GM18907 (cell line): Measurements from ENCODE around the gene SNRNP70.
"Not testable (repeated sequence)": the region's sequence is repeated elsewhere in the genome, so short reads cannot be mapped to it uniquely, and the experiment has no call there.

ENCODE experiments used
- ATAC-seq: cut with Tn5 transposase; IDR thresholded peaks from one replicate; pipeline ENCODE4 v1.9.1; 2021; ENCODE audit warnings: mild to moderate bottlenecking, moderate library complexity; ENCODE audit not compliant: unreplicated experiment

The SNRNP70 gene

DNA sequence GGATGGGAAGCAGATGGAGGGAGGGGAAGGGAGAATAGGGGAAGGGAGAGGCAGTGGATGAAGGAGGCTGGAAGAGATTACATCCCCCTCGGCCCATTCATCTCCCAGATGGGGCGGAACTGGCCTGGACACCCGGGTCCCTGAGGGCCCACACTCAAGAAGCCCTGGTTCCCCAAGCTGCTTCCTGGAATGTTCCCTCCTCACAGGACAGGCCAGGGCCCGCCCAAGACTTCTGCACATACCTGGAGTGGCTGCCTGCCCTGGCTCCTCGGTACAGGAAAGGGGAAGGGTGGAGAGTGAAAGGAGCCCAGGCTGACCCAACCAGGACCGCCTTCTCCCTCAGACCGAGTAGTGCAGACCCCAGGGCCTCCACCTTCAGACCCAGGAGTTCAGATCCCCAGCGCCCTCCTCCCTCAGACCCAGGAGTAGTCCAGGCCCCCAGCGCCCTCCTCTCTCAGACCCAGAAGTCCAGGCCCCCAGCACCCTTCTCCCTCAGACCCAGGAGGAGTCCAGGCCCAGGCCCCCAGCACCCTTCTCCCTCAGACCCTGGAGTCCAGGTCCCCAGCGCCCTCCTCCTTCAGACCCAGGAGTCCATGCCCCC lies 21.1 kb upstream of the SNRNP70 start:
- no peak for ATAC-seq

- ATAC-seq, result no peak
These were observed 20.3 kb upstream of the SNRNP70 start, which contains the start of gene NTF4 for GRCh38 chr19:49064768-49065611. Gene NTF4 (minus strand): TSS chr19:49064818. CDS start chr19:49061997, 2,821 bp downstream.

DNA sequence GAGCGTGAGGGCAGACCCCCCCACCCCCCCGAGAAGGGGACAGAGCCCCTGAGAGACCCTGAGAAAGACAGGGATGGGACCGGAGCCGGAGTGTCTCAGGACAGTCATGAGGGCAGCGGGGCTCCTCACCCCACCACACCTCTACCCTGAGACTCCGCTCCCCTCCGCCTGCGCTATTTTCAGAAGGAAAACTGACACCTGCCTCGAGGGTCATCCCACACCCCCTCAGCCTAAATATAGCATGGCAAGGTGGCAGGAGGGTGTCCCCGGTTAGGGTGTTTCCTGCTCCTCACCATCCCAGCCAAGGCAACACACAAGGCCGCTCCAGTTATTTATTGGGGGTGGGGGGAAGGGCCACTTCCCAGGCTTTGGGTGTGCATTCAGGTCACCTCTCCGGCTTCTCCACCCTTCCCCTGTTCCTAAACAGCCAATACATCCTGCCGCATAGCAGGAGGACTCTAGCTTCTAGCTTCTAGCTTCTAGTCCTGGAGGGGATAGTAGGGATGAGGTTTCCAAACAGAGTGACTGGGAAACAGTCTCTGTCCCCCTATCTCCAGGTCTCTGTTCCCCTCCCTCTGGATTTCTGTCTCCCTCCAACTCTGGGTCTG lies 19.2 kb upstream of the SNRNP70 start:
- no peak for ATAC-seq

DNA sequence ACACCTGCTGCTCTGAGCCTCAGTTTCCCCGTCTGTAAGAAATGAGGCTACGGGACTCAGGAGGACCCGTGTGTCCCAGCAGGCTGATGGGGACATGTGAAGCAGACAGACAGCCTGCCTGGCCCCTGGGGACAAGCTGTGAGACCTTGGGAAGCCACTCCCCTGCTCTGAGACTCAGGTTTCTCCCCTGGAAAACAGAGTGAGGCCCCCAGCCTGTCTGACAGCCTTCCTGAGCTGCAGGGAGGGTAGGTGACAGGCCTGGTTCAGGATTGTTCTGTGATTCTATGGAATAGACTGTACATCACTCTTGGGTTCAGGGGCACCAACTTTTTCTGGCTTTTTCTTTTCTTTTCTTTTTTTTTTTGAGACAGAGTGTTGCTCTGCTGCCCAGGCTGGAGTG lies 17.7 kb upstream of the SNRNP70 start:
- no peak for ATAC-seq

GRCh38 chr19:49069026-49069425 lies 16.2 kb upstream of the SNRNP70 start:
- ATAC-seq, result no peak

DNA sequence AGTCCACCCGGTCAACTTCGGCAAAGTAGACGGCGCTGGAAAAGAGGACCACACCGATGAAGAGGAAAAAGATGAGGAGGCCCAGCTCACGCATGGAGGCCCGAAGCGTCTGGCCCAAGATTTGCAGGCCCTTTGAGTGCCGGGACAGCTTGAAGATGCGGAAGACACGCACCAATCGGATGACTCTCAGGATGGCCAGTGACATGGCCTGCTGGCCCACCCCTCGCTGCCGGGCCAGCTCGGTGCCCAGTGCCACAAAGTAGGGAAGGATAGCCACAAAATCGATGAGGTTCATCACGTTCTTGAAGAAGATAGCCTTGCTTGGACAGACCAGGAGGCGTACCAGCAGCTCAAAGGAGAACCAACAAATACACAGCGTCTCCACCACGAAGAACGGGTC lies 14.8 kb upstream of the SNRNP70 start:
- ATAC-seq, result no peak

DNA sequence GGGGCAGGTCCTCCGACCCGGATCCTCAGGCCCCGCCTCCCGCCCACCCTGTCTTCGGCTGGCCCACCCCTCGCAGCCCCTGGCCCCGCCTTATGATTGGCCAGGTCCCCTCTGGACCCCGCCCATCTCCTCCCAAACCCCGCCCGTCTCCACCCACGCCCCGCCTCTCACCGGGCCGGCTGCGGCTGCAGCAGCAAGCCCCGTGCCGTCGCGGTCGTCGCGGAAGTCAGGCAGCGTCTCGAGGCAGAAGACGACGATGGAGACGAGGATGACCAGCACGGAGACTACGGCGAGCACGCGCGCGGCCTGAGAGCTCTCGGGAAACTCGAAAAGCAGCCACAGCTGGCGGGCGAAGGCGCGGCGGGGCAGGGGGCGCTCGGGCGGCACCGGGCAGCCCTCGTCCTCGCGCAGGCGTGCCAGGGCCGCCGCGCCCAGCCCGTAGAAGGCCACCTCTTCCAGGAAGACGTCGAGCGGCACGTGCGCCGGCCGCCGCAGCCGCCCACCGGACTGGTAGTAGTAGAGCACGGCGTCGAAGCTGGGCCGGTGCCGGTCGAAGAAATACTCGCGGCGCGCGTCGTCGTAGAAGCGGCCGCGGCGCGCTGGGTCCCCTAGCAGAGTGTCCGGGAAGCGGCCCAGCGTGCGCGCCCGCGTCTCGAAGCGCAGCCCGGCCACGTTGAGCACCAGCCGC lies 13.2 kb upstream of the SNRNP70 start:
- no peak for ATAC-seq

DNA sequence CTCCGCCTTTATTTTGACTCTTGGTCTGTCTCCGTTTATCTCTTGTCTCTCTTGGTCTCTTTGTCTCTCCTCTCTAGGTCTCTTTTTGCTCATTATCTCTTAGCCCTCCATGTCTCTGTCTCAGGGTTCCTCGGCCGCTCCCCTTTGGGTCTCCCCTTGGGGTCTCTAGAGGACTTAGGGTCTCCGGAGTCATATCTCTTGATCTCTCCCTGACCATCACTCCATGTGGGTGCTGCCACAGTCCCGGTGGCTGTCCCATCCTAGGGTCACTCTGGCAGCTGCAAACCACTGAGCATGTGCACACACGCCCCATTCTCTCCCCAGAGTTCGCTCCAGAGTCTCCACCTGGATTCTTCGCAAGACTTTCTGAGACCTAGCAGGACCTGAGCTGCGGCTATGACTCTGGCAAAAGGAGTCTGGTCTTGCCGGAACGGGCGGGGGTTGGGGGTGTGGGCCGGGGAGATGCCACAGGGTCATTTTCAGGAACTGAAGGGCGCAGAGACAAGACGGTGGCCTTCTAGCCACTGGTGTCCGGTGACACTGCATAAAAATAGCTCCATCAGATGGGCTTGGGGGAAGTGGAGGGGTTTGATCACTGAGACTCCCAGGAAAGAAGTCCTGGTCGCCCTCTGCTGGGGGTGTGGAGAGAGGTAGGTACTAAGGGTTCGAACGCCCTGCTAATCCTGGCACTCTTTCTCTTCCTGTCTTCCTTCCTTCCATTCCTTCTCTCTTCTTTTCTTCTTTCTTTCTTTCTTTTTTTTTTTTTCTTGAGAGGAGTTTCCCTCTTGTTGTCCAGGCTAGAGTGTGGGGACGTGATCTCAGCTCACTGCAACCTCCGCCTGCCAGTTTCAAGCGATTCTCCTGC lies 11.5 kb upstream of the SNRNP70 start:
- no peak for ATAC-seq

GRCh38 chr19:49074869-49075268 lies 10.4 kb upstream of the SNRNP70 start:
- not testable (repeated sequence) for ATAC-seq

- no peak for ATAC-seq
These were observed 4.9 kb upstream of the SNRNP70 start for GRCh38 chr19:49080392-49080791.

DNA sequence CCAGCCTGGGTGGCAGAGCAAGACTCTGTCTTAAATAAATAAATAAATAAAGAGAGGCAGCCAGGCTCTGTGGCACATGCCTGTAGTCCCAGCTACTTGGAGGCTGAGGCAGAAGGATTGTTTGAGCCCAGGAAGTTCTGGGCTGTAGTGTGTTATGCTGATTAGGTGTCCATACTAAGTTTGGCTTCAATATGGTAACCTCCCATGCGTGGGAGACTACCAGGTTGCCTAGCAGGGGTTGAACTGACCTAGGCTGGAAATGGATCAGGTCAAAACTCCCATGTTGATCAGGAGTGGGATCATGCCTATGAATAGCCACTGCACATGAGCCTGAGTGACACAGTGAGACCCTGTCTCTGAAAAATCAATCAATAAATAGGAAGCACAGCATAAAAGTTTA lies 4.0 kb upstream of the SNRNP70 start:
- ATAC-seq, result no peak

GRCh38 chr19:49084206-49085019 lies 838 bp upstream of the SNRNP70 start:
- ATAC-seq, result no peak

GRCh38 chr19:49085868-49086232 lies 599 bp downstream of the SNRNP70 start:
- ATAC-seq, result no peak

- no peak for ATAC-seq
These were observed 1.0 kb downstream of the SNRNP70 start for GRCh38 chr19:49086296-49086695.

GRCh38 chr19:49091391-49092038 lies 6.3 kb downstream of the SNRNP70 start:
- no peak for ATAC-seq

DNA sequence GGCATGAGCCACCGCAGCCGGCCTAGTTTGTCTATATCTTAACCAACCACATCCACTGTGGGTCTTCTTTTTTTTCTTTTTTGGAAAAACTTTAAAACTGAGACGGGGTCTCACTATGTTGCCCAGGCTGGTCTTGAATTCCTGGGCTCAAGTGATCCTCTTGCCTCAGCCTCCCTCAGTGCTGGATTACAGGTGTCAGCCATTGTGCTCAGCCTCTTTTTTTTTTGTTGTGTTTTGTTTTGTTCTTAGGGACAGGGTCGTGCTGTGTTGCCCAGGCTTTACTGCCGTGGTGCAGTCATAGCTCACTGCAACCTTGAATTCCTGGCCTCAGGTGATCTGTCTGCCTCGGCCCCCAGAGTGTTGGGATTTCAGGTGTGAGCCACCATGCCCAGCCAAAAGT lies 7.4 kb downstream of the SNRNP70 start:
- ATAC-seq, result no peak

DNA sequence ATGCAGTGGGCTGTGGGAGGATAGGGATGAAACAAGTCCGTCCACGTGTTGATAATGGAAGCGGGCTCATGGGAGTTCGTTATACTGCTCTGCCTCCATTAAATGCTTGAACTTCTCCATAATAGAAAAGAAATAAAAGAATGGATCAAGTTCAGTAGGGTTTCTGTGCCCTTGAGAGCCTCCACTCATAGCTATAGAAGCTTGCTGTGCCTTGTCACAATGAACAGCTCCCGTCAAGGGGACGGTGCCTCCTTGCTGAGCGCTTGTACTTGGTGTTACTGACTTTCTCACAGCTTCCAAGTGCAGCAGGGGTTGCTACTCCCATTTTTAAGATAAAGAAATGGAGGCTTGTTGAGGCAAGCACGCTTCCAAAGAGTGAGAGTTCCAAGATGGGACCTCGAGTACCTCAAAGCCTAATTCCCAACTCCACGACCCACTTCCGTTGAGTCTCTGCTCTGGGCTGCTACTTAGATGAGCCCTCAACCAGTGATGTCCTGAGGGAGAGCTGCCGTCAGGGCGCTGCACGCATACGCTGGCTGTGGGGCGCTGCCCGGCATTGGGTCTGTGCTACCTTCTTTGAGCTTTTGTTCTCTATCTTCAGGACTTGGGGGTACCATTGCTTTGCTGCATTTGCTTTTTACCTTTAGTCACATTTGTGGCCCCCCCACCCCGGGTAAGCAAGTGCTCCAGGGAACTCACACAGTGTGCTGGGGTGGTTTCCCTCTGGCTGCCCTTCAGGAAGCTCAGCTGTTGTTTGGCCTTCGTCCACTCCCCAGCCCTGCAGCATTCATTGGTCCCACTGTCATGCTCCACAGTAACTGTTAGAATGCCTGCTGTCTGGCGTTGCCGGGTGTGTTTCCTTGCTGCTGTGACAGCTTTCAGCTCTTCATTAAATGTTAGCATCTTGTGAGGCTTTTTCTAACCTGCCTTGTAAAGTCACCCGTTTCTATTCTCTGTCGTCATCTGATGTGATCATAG lies 9.5 kb downstream of the SNRNP70 start:
- ATAC-seq, result no peak
